HG03045 (cell line): ENCODE measurements around the gene ANKS1B.
"Not testable (repeated sequence)": the region's sequence is repeated elsewhere in the genome, so short reads cannot be mapped to it uniquely, and the experiment has no call there.

Source experiments
- ATAC-seq: cut with Tn5 transposase; IDR thresholded peaks from one replicate; pipeline ENCODE4 v1.9.1; 2021; ENCODE audit warnings: mild to moderate bottlenecking, moderate library complexity; ENCODE audit not compliant: unreplicated experiment

Gene ANKS1B

GRCh38 chr12:99767809-99768208 is 216.9 kb downstream of the ANKS1B start:
- no peak for ATAC-seq

GRCh38 chr12:99766408-99766807 is 218.3 kb downstream of the ANKS1B start:
- no peak for ATAC-seq

DNA sequence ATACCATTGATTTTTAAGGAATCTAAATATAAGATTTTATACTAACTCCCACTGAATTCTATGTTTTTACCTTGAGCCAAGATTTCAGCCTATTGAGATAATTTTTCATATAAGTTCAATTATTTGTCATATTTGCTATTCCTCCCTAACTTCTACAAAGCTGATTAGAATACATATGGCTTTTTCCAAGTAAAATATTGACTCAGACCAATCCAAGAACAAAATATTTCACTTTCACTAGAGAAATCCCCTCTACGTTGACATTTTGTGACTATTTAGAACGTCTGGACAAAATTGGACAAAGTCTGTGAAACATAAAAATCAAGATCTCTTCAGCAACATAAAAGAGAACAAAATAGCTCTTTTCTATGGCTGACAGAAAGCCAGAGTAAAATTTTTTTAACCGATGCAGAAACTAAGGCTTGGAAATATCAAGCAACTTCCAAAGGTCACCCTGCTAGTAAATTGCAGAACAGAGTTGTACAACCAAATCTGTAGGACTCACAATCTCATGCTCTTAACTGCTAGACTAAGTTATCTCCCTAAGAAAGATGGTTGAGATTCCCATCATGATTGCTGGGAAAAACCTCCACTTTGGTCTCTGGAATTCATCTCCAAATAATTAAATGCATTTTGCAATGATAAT is 219.1 kb downstream of the ANKS1B start:
- no peak for ATAC-seq

GRCh38 chr12:99759444-99759843 is 225.3 kb downstream of the ANKS1B start:
- no peak for ATAC-seq

GRCh38 chr12:99758997-99759396 is 225.7 kb downstream of the ANKS1B start:
- ATAC-seq, result no peak

DNA sequence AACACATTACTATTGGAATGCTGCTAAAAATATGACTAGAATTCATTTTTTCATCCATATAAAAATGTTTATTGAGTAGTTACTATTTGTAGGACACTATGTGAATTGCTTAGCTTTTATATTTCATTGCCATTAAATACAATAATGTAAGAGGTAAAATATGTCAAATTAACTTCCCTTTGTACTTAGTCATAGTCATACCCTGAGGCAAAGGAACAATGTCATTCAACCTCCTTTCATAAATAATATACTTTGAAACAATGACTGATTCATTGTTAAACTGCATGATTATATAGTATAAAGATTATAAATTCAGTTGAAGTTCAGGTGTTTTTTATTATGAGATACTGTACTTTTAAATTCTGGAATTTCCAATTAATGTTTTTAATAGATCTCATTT is 232.0 kb downstream of the ANKS1B start:
- no peak for ATAC-seq

- ATAC-seq, result no peak
These were observed 238.2 kb downstream of the ANKS1B start for GRCh38 chr12:99746538-99746937.

GRCh38 chr12:99745895-99746294 is 238.8 kb downstream of the ANKS1B start:
- no peak for ATAC-seq

DNA sequence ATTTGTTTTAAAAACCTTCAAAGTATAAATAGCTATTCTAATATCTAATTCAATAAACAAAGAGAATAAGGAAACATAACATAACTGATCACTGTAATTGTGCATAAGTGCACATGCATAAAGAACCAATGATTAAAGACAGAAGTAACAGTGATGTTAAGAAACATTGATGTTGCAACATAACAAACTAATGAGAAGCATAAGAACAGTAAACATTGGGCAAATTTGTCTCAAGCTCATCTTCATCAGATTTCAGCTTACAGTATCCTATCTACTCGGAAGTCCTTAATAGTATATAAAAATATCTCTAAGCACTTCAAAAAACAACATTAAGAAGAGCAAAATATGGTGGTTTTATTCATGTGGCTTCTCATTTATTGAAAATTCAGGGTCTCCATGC is 239.6 kb downstream of the ANKS1B start:
- ATAC-seq, result no peak

GRCh38 chr12:99736760-99737269 is 247.9 kb downstream of the ANKS1B start:
- ATAC-seq, result no peak

DNA sequence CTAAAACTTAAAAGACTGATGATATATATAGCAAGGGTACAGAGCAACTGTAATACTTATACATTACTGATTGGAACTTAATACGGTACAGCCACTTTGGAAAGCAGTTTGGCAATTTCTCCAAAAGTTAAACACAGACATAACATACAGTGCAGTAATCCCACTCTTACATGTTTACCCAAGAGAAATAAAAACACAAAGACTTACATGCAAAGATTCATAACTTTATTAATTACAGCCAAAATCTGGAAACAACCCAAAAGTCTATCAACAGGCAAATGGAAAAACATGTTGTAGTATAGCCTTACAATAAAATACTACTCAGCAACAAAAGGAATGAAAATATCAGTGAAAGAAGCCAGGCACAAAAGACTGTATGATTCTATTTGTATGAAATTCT is 252.6 kb downstream of the ANKS1B start:
- ATAC-seq, result no peak

GRCh38 chr12:99722690-99723486 is 261.8 kb downstream of the ANKS1B start:
- ATAC-seq, result no peak

GRCh38 chr12:99721715-99722275 is 262.9 kb downstream of the ANKS1B start:
- ATAC-seq, result no peak

- not testable (repeated sequence) for ATAC-seq
These were observed 264.7 kb downstream of the ANKS1B start for GRCh38 chr12:99720083-99720465.

GRCh38 chr12:99719411-99720082 is 265.2 kb downstream of the ANKS1B start:
- not testable (repeated sequence) for ATAC-seq

- not testable (repeated sequence) for ATAC-seq
These were observed 268.8 kb downstream of the ANKS1B start for GRCh38 chr12:99715841-99716510.

DNA sequence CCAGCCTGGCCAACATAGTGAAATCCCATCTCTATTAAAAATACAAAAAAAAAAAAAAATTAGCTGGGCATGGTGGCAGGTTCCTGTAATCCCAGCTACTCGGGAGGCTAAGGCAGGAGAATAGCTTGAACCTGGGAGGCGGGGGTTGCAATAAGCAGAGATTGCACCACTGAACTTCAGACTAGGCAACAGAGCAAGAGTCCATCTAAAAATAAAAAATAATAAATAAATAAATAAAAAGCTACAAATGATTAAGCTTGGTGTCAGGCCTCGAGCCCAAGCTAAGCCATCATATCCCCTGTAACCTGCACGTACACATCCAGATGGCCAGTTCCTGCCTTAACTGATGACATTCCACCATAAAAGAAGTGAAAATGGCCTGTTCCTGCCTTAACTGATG is 269.8 kb downstream of the ANKS1B start:
- not testable (repeated sequence) for ATAC-seq

GRCh38 chr12:99713946-99714520 is 270.7 kb downstream of the ANKS1B start:
- ATAC-seq, result no peak

DNA sequence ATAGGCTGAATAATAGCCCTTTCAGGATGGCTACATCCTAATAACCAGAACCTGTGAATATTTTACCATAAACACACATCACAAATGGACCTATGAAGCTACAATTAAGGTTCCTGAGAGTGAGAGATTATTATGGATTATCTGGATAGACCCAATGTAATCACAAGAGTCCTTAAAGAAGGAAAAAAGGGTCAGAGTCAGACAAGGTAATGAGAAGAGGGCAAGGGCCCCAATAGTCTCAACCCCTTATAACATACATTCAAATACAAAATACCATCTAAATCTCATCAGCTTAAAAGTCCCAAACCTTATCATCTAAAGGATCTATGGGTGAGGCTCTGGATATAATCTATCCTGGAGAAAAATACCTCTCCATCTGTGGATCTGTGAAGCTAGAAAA is 272.5 kb downstream of the ANKS1B start:
- ATAC-seq, result no peak

- ATAC-seq, result no peak
These were observed 273.5 kb downstream of the ANKS1B start for GRCh38 chr12:99711246-99711645.
